Vagina (tissue), 2 donors: ENCODE data around the gene BMPR1A. TPM values are rescaled to one million over a fixed set of nuclear protein-coding genes. Genes with fewer than 3 reads are reported as not detected.

Experiments
- DNase-seq, 2 donors: peaks; one replicate each; pipeline ENCODE4 v3.0.0-alpha.2; 2017; ENCODE audit errors: extremely low spot score in 2 of 2
- H3K27ac ChIP-seq: fragments of 200-600 bp; sonication (generic); one replicate; pipeline ENCODE4 v1.5.1; 2019
- H3K27me3 ChIP-seq: fragments of 200-600 bp; sonication (generic); one replicate; pipeline ENCODE4 v1.5.1; 2019
- H3K36me3 ChIP-seq, 2 donors: fragments of 200-600 bp; sonication (generic); one replicate each; pipeline ENCODE4 v1.5.1; 2017 to 2019
- H3K4me1 ChIP-seq: fragments of 200-600 bp; sonication (generic); one replicate; pipeline ENCODE4 v1.5.1; 2019
- H3K4me3 ChIP-seq, 2 donors: fragments of 200-600 bp; sonication (generic); 1 replicate in 1 of 2; 2 replicates in 1 of 2; pipeline ENCODE4 v1.5.1; 2016 to 2019
- H3K9me3 ChIP-seq: fragments of 200-600 bp; sonication (generic); one replicate; pipeline ENCODE4 v1.5.1; 2019
- CTCF ChIP-seq, 3 experiments: fragments of 450-650 bp in 2 of 3; fragments of 200-600 bp in 1 of 3; sonication (generic) in 1 of 3; IDR thresholded peaks; one replicate each; pipeline ENCODE4 v1.5.1; 2017 to 2019; ENCODE audit warnings: antibody characterized with exemption in 3 of 3, mild to moderate bottlenecking in 2 of 3, moderate library complexity in 2 of 3
- POLR2A ChIP-seq, 2 donors: fragments of 450-650 bp; IDR thresholded peaks; one replicate each; pipeline ENCODE4 v1.6.1; 2017; ENCODE audit warnings: antibody characterized with exemption in 2 of 2, mild to moderate bottlenecking in 2 of 2, moderate library complexity in 2 of 2
- POLR2AphosphoS5 ChIP-seq, 2 donors: sonication (generic); formaldehyde crosslinking; IDR thresholded peaks; one replicate each; pipeline ENCODE4 v1.9.0; 2017; ENCODE audit warnings: antibody characterized with exemption in 2 of 2, mild to moderate bottlenecking in 2 of 2, low read depth in 1 of 2; ENCODE audit not compliant: insufficient read depth in 1 of 2
- intact Hi-C: fragments of 100-400 bp; cut with DNase I; formaldehyde crosslinking; loops from one replicate; pipeline ENCODE4 v1.15.1; 2023
- total RNA-seq: library from RNA; depleted of rRNA; stranded (reverse); fragments of >200 nt; gene quantifications from one replicate; pipeline ENCODE4 v1.2.3, GENCODE V29; 2016

BMPR1A gene
- total RNA-seq, 1 donor from 2014 or later: 33.1 TPM

- no peaks in the 10 kb centered on the region for H3K36me3 ChIP-seq
- H3K9me3 ChIP-seq: no peaks in the 10 kb centered on the region
- TF ChIP-seq POLR2AphosphoS5 (IDR thresholded peaks at IDR 0.05; ENCODE audit: insufficient read depth in 1 of 2, low read depth in 1 of 2) (no peak), CTCF (IDR thresholded peaks at IDR 0.05) (no peak), POLR2A (IDR thresholded peaks at IDR 0.05) (no peak)
- no peak overlapping the region for H3K27ac ChIP-seq
- peaks cover 10% of the 10 kb centered on the region for H3K4me1 ChIP-seq
- no peaks in the 10 kb centered on the region for H3K27me3 ChIP-seq
- no peak overlapping the region for H3K4me3 ChIP-seq
- intact Hi-C loops: no loop called here
- no peak for DNase-seq
Observed at GRCh38 chr10:86793696-86794095, 37.3 kb downstream of the BMPR1A start.

- H3K4me1 ChIP-seq: peaks cover 23% of the 10 kb centered on the region
- intact Hi-C loops: no loop called here
Observed at GRCh38 chr10:86795353-86795752, 38.9 kb downstream of the BMPR1A start.

GRCh38 chr10:86798025-86798424 lies 41.6 kb downstream of the BMPR1A start:
- H3K9me3 ChIP-seq: no peaks in the 10 kb centered on the region
- intact Hi-C loops: no loop called here
- peaks cover 23% of the 10 kb centered on the region for H3K4me1 ChIP-seq
- no peak for DNase-seq
- H3K27ac ChIP-seq: no peak overlapping the region
- H3K36me3 ChIP-seq: no peaks in the 10 kb centered on the region
- no peak overlapping the region for H3K4me3 ChIP-seq
- no peak for TF ChIP-seq POLR2A (IDR thresholded peaks at IDR 0.05)
- no peak for TF ChIP-seq POLR2AphosphoS5 (IDR thresholded peaks at IDR 0.05; ENCODE audit: insufficient read depth in 1 of 2, low read depth in 1 of 2)
- no peak for TF ChIP-seq CTCF (IDR thresholded peaks at IDR 0.05)
- H3K27me3 ChIP-seq: no peaks in the 10 kb centered on the region

More at GRCh38 chr10:86795353-86795752, 38.9 kb downstream of the BMPR1A start:
- Histone ChIP-seq H3K4me3 (no peak overlapping the region), H3K27me3 (no peaks in the 10 kb centered on the region), H3K9me3 (no peaks in the 10 kb centered on the region), H3K36me3 (no peaks in the 10 kb centered on the region), H3K27ac (no peak overlapping the region)
- TF ChIP-seq CTCF (IDR thresholded peaks at IDR 0.05) (no peak), POLR2AphosphoS5 (IDR thresholded peaks at IDR 0.05; ENCODE audit: insufficient read depth in 1 of 2, low read depth in 1 of 2) (no peak), POLR2A (IDR thresholded peaks at IDR 0.05) (no peak)
- no peak for DNase-seq

- peaks cover 23% of the 10 kb centered on the region for H3K4me1 ChIP-seq
- H3K9me3 ChIP-seq: no peaks in the 10 kb centered on the region
- H3K36me3 ChIP-seq: no peaks in the 10 kb centered on the region
- TF ChIP-seq POLR2A (IDR thresholded peaks at IDR 0.05) (no peak), CTCF (IDR thresholded peaks at IDR 0.05) (no peak), POLR2AphosphoS5 (IDR thresholded peaks at IDR 0.05; ENCODE audit: insufficient read depth in 1 of 2, low read depth in 1 of 2) (no peak)
- no peaks in the 10 kb centered on the region for H3K27me3 ChIP-seq
- intact Hi-C loops: no loop called here
- DNase-seq: no peak
- no peak overlapping the region for H3K27ac ChIP-seq
- no peak overlapping the region for H3K4me3 ChIP-seq
Observed at GRCh38 chr10:86798611-86799010, 42.2 kb downstream of the BMPR1A start.

GRCh38 chr10:86799188-86799845 lies 42.9 kb downstream of the BMPR1A start:
- TF ChIP-seq POLR2AphosphoS5 (IDR thresholded peaks at IDR 0.05; ENCODE audit: insufficient read depth in 1 of 2, low read depth in 1 of 2): no peak
- Histone ChIP-seq H3K36me3 (no peaks in the 10 kb centered on the region), H3K4me1 (peaks cover 25% of the 10 kb centered on the region), H3K27ac (no peak overlapping the region), H3K4me3 (no peak overlapping the region), H3K27me3 (no peaks in the 10 kb centered on the region), H3K9me3 (no peaks in the 10 kb centered on the region)
- no peak for DNase-seq
- intact Hi-C loops: no loop called here
